HG03064 (cell line): ENCODE measurements around the gene DLGAP1.
A peak's percentile ranks its signal among the peaks of the same experiment; 100 is the strongest.

ENCODE experiments used
- ATAC-seq: cut with Tn5 transposase; IDR thresholded peaks from one replicate; pipeline ENCODE4 v1.9.1; 2021; ENCODE audit warnings: low read depth; ENCODE audit not compliant: unreplicated experiment

The DLGAP1 gene

DNA sequence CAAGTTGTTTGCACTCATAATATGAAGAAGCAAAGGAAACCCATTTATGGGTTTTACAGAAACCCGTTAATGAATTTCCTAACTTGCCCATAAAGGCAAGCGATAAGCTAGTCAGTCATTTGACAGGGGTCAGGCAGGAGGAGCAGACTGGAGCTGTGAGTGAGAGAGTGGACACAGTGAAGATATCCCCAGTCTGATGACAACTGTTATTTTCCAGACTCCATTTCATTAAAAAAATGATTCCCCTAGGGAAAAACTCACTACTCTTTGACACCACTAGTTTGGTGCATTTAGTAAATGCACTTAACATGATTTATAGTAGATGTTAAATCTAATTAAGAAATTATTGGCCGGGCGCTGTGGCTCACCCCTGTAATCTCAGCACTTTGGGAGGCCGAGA, 924.3 kb downstream of the DLGAP1 start:
- ATAC-seq, result no peak

DNA sequence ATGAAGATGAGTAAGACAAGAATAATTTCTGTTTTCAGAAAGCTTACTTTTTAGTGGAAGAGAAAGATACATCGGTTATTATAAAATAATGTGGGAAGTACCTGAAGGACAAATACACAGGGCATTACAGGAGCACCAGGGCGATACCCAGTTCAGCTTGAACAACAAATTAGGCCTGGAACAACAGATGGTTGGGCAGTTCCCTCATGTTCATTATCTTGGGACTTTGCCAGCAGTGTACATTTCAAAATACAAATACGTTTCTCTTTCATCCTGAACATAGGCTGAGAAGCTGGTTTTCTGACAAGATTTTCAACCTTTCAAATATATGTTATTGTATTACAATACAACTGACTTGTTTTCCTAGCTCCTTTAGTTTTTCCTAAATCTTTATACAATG, 925.5 kb downstream of the DLGAP1 start:
- no peak for ATAC-seq

DNA sequence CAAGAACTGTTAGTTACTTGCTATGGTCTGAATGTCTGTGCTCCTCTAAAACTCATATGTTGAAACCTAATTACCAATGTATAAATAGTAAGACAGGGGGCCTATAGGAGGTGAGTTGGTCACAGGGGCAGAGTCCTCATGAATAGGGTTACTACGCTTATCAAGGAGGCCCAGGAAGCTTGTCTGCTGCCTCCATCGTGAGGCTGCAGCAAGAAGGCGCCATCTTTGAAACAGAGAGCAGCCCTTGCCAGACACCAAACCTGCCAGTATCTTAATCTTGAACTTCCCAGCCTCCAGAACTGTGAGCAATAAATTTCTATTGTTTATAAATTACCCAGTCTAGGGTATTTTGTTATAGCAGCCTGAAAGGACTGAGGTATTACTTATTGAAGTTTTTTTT, 926.0 kb downstream of the DLGAP1 start:
- no peak for ATAC-seq

DNA sequence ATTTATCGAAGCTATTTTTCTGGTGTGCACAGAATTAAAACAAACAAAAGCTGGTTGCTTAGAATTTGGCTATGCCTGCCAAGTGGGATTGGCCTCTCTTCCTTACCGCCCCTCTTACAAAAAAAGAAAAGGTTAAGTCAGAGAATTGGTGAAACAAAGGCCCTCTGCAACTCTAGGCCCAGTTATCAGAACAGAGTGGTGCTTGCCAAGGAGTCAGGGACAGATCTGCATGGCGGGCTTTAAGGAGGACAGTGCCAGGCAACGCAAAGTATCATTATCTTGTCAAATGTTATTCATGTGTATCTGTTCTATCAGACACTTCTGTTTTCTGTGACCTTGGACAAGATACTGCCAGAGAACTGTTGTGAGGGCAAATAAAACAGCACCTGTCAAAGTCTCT, 926.9 kb downstream of the DLGAP1 start:
- ATAC-seq, result no peak

DNA sequence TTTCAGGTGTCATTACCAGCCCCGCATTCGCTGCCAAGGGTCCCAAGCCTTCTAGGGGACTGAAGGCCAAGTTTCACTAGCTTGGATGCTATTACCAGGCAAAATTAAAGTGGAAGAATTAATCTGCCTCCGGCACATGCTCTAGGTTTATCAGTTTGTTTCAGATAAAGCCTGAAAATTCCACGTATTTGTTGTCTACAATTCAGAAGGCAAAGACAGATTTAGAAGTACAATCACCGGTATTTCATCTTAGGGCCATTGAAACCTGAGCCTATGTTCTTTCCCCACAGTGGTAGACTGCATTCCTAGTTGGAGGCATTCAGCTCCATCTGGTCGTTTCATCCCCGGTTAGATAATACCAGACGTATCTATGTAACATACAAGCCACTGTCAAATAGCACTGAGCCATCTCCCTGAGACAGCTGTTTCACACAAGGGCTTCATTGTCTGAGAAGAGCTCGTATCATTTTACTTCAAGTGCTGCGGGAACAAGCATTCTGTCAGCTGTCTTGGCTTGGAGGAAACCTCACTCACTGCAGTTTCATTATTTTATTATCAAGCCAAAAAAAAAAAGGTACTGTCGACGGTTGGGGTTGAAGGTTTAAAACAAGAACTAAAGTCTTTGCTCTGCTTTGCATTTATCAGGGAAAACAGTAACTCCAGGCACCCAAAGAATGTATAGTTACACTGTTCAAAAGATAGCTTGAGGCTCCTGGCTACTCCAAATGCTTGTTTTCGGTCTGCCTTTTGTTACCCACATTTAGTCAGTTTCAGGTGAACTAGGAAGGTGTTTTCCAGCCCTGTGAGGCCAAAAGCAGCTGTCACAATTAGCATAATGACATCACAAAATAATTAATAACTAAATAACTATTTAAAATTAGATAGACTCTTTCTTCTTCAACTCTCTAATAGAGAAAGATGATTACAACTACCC, 928.4 kb downstream of the DLGAP1 start:
- no peak for ATAC-seq

DNA sequence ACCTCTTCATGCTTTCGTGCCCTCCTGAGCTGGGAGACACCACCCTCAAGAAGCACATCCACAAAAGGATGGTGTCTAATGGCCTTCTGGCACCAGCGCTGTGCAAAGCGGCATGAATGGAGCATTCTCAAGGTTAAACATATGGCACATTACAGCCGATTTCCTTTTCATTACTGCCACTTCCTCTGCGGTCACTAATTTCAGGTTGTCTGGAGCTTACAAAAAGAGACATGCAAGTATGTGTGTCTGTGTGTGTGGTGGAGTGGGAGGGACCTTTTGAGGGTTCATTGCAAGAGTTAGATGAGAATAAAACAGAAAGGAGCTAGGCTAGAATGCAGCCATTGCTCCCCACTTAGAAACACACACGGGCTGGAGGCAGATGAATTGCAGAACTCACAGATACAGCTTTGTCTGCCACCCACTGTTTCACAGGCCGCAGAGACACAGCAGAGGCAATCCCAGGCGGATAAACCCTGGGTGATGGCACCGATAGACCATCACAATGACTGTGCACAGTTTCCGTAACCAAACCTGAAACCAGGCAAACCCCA, 929.2 kb downstream of the DLGAP1 start:
- peak; percentile 69 for ATAC-seq

DNA sequence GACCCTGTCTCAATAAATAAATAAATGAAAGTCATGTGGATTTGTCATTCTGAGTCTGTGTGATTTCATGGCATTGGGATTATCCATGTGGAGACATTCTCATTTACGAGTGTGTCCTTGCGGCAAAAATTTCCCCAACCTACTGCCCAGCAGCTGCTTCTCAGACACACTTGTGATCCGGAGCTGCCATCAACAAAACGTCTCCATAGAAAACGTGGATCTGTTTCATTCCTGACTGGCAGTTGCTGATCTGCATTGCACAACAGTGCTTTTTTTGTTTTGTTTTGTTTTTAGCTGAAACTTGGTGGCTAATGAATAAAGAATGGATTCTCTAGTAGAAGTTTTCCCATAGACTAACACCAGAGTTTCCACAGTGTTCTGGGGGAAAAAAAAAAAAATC, 930.4 kb downstream of the DLGAP1 start:
- ATAC-seq, result no peak

DNA sequence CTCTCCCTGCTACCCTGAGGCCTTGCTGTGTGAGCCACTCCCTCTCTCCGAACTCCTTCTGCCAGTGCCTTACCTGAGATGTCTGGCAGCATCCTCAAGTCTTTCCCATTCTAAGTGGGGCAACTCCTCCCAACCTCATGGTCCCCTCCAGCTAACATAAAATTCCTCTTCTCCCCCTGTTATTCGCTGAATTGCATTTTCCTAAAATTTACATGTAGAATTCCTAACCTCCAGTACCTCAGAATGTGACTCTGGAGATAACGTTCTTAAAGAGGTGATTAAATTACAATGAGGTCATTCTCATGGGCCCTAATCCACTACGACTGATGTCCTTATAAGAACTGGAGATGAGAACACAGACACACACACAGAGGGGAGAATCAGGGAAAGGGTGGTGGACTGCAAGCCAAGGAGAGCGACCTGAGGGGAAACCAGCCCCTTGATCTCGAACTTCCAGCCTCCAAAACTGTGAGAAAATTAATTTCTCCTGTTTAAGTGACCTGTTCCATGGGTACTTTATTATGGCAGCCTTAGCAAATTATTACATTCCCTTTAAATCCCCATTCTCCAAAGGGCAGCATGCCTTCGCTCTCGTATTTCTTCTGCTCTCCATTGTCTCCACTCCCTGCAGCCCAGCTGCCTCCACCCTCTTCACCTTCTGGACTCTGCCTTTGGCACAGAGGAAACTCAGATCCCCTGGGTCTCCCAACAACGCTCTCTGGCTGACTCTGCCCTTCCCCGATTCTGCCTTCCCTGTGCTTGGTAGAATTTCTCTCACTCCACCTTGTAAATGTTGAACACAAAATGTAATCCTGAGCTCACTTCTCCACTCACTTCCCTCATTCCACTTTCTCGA, 934.6 kb downstream of the DLGAP1 start:
- ATAC-seq, result no peak

DNA sequence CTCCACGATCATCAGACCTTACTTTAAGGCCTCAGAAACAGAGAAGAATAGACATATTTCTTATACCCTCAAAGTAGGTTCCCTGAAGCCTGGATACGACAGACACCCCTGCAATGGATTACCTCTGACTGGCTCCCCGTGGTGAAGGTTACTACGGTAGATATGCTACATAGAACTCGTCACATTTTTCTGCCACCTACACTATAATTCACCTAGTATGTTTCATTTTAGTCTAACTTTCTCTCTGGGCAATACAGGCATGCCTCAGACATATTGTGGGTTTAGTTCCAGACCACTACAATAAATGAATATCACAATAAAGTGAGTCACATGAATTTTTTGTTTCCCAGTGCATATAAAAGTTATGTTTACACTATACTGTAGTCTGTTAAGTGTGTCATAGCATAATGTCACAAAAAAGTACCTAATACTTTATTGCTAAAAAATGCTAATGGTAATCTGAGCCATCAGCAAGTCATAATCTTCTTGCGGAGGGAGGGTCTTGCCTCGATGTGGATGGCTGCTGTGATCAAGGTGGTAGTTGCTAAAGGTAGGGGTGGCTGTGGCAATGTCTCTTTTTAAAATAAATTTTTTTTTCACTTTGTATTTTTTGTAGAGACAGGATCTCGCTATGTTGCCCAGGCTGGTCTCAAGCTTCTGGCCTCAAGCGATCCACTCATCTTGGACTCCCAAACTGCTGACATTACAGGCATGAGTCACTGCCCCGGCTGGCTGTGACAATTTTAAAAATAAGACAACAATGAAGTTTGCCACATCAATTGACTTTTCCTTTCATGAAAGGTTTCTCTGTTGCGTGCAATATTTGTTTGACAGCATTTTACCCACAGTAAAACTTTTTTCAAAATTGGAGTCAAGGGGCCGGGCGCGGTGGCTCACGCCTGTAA, 940.5 kb downstream of the DLGAP1 start:
- no peak for ATAC-seq

DNA sequence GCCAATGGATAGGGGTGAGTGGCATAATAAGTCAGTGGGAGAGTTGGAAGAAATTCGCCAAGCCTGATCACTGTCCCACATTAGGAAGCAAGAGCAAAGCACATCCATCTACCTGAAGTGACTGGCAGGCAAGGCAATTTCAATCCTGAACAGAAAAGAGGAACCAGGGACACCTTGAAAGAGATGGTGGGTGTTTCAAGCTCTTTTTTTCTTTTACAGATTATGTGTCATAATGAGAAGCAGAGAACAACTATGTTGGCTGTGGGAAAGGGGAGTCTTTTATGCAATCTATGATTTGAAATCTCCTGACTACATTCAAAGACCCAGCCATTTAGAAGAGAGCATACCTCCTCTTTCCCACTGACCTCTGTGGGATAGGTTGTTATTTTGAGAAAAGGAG, 941.6 kb downstream of the DLGAP1 start:
- no peak for ATAC-seq

DNA sequence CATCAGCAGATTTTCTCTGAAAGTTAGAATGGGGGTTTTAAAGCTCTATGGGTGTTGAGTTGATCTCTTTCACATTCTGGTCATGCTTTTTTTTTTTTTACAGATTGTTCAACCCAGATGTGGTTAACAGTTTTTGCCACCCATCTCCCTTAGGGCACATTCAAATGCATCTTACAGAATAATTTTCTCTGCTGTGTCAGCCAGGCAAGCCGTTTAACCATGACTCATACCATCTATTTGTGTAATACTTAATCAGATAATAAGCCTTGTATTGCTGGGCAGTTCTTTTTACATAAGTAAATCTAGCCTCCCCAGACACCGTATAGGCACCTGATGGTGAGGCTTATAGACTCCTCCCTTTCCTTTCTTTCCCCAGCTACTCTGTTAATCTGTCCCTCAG, 943.1 kb downstream of the DLGAP1 start:
- no peak for ATAC-seq

DNA sequence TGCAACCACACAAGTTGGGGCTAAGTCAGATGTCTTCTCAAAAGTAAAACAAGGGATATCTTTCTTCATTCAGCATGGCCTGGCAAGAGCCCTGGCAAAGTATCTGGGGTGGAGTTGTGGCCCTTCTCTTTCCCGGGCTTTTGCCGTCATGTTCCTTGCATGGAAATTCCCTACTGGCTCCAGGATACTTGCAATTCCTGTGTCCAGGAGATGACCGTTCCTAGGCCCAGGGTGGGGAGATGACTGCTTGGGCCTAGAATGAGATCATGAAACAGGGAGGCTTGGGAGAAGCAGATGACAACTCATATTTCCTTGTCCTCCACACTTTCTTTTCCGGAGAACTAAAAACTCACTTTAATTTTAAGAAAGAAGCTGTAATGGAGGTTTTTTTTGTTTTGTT, 944.2 kb downstream of the DLGAP1 start:
- ATAC-seq, result no peak

DNA sequence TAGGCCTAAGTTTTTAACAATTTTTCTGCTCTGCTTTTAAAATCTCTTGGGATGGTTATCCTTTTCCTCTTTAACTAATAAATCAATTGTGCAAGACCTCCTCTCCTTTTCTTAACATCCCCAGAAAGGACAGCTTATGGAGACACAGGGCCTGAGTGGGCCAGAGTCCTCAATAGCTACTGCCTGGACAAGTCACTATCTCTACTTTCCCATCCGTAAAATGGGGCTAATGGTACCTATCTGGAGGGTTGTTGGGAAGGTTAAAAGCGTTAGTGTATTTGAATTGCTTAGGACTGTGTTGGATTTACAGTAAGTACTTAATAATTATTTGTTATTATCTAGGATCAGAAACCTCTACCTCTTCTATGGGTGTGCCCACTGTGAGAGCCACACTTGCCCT, 945.1 kb downstream of the DLGAP1 start:
- ATAC-seq, result no peak

DNA sequence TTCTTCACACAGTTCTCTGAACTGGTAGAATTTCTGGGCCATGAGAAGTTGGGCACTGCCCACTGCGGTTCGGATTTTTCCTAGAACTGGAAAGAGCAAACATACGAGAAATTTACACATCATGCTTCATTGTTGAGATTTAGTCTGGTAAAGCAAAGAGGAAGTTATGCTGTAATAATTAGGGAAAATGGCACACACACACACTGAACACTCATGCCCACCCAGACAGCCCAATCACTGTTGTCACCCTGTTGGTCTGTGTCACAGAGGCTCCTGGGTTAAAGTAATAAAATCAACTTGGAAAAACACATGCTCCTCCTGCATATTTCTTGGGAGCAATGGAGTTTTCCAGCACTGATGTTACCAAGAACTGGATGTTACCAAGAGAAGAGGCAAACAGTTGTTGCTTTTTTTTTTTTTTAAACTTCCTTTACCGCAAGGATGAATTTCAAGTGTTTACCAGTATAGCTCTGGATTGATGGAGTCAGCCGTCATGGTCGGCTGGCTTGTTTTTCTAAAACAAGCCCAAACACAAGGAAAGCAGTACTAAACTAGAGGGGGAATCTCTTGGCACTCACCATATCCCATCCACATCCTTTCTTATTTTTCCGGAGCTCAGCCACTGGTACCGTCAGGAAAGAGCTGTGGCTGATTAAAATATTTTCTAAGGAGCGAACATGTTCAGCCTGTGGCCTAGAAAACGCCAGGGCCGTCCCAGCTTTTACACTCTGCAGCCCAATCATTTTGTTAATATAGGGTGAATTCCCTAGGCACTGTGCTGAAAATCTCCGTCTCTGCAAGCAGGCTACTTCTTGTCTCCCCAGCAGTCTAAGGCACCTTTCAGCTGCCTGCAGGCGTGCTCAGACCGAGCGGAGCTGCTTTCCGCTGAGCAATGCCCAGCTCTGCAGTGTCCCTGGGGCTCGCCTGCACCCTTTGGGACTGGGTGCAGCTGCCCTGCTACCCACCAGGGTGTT, 946.2 kb downstream of the DLGAP1 start:
- no peak for ATAC-seq

DNA sequence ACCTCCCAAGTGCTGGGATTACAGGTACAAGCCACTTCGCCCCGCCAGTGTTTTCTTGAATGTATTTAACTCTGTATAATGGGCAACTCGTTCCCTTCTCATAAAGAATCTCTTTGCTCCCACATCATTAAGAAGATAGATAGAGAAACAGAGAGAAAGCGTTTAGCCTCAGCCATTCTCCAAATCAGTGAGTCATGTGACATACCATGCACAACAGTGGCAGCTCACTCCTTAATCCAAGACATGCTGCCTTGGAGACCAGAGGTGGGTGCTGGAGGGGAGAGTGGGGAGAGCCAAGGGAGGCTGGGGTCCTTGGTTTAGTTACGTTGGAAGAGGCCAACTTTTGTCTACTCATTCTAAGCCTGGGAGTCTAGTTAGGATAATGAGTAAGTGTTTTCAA, 950.5 kb downstream of the DLGAP1 start:
- ATAC-seq, result no peak

DNA sequence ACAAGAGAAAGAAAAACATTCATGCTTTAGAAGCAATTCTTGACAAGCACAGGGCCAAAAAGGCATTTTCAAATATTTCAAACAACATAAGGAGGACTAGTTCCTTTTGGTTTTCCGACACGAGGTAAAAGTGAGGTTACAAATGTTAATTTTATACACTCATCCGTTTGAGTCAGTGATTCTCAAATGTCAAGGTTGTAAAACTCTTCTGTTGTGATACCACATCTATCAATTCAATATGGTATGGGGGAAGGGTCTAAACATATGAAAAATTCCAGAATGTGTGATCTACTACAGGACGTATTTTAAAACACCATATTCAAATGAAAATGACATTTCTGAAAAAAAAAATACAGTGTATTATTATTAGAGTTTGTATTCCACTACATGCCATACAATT, 952.5 kb downstream of the DLGAP1 start:
- no peak for ATAC-seq

DNA sequence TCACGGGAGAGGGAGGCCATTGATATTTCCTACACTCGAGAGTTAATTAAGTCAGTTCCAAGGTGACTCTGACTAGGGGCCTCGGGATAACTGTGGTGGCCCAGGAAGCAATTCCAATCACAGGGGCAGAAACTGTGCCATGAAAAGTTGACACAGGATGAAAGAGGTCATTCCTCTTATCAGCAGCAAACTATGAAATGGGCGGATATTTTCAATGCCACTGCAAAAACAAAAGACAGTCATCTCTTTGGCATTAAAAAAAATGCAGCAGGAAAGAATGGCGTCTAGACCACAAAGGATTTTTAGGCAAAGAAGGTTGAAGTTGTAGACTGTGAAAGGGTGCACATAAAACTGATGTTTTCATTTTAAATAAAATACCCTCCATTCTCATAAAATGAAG, 955.1 kb downstream of the DLGAP1 start:
- ATAC-seq, result no peak

DNA sequence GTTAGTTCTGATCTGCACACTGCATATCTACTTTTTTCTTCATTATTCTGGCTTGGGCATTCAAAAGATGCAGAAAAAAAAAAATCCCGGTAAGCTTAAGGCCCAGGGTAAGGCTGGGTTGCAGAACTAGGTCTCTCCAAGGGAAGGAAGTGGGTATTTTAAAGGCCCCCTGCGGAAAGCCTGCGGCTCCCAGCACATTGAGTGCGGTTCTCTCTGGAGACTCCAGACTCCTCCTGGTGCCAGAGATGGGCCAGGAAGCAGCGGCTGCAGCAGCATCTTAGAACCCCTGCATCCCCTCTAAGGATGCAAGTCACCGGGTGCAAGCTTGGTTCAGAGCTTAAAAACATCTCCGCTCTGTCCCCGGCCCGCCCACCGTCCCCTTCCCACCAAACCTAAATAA, 955.6 kb downstream of the DLGAP1 start:
- no peak for ATAC-seq
